ENCODE results near the gene RFTN1. TPM values are rescaled to one million over a fixed set of nuclear protein-coding genes. Genes with fewer than 3 reads are reported as not detected.

RFTN1 gene
- total RNA-seq, 1 donor from 2014 or later: 21.2 TPM

- DNase-seq (ENCODE audit: low spot score): no peak
Measured at GRCh38 chr3:16410659-16411058, 102.8 kb downstream of the RFTN1 start.

- no peak for DNase-seq (ENCODE audit: low spot score)
Measured at GRCh38 chr3:16409032-16409431, 104.5 kb downstream of the RFTN1 start.

DNA sequence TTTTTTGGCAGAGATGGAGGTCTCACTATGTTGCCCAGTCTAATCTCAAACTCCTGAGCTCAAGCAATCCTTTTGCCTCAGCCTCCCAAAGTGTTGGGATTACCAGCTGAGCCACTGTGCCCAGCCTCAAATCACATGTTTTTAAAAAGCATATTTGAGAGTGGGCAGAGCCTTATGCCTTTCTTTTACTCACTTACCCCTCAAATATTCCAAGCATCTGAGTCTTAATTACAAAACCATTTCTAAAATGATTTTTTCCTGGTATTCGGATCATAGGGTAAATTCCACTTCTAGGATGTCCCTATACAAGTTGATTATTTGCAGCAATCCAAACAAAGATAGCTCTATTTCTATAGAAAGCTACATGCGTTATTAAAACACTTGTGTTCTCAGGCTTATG, 106.1 kb downstream of the RFTN1 start:
- no peak for DNase-seq (ENCODE audit: low spot score)

GRCh38 chr3:16406579-16406978, 106.9 kb downstream of the RFTN1 start:
- DNase-seq (ENCODE audit: low spot score): no peak

GRCh38 chr3:16406166-16406565, 107.3 kb downstream of the RFTN1 start:
- no peak for DNase-seq (ENCODE audit: low spot score)

DNA sequence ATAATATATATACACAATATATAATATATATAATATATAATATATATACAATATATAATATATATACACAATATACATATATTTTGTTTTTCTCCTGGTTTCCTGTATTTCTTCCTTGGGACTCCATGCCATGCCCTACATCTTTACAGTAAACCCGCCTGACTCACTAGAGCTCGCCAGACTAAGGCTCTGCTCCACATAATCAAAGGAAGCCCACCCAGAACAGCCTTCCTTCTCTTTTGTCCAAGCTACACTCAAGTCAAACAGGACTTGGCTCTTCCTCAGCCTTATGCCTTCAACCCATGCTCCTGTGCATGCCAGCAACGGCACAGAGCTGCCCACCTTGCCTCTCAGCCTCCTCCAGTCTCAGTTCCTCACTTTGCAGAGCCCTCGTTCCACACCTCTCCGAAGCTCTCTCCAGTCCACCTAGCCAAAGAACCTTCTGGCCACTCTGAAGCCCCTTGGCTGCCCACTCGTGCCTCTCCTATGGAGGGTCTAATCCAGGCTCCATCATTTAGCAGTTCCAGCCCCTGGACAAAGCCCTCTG, 109.1 kb downstream of the RFTN1 start:
- DNase-seq (ENCODE audit: low spot score): no peak

GRCh38 chr3:16402451-16402850, 111.0 kb downstream of the RFTN1 start:
- no peak for DNase-seq (ENCODE audit: low spot score)

GRCh38 chr3:16401273-16401672, 112.2 kb downstream of the RFTN1 start:
- DNase-seq (ENCODE audit: low spot score): no peak

- peak; percentile 41 for DNase-seq (ENCODE audit: low spot score)
Measured at GRCh38 chr3:16400106-16400931, 113.2 kb downstream of the RFTN1 start.

GRCh38 chr3:16399473-16399872, 114.0 kb downstream of the RFTN1 start:
- DNase-seq (ENCODE audit: low spot score): peak; percentile 74

DNA sequence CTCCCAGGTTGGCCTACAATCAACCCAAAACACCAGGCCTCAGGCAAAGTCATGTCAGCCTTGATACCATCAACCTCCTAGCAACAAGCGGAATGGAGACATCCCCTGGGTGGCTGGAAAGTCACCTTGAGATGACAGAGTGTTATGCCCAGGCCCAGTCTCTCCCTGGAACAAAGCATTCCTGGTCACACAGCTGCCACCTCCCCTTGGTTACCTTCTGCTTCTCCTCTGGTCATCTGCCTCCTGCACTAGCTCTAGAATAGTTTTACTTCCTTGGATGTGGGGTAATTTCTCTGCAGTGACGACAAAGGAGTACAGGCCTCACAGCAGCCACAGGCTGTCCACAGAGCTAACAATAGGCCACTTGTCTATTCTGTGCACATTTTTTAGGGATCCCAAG, 114.9 kb downstream of the RFTN1 start:
- no peak for DNase-seq (ENCODE audit: low spot score)

DNA sequence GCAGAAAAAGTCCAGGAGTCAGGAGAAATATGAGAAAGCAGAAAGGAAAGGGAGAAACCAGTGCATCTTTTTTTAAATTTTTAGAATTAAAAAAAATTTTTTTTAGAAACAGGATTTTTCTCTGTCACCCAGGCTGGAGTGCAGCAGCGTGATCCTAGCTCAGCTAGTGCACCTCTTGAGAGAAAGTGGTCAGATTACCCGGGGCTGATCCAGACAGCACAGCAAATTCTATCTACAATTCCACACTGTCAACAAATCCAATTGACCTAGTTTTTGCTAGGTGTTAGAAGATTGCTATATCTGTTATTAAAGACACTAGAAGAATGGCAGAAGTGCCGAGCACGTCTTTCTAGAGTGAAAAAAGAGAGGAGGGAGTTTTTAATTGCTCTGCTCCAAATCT, 117.3 kb downstream of the RFTN1 start:
- DNase-seq (ENCODE audit: low spot score): no peak

DNA sequence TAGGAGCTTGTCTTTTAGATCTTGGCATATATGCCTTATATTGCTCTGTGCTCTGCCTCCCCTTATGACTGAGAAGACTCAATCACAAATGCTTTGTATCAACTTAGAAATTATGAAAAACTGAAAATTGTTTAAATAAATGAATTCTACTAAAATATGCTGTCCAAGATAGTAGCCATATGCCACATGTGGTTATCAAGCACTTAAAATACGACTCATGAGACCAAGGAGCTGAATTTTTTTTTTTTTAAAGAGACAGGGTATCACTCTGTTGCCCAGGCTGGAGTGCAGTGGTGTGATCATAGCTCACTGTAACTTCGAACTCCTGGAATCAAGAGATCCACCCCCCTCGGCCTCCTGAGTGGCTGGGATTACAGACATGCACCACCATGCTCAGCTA, 118.3 kb downstream of the RFTN1 start:
- no peak for DNase-seq (ENCODE audit: low spot score)

- no peak for DNase-seq (ENCODE audit: low spot score)
Measured at GRCh38 chr3:16394639-16395038, 118.9 kb downstream of the RFTN1 start.

DNA sequence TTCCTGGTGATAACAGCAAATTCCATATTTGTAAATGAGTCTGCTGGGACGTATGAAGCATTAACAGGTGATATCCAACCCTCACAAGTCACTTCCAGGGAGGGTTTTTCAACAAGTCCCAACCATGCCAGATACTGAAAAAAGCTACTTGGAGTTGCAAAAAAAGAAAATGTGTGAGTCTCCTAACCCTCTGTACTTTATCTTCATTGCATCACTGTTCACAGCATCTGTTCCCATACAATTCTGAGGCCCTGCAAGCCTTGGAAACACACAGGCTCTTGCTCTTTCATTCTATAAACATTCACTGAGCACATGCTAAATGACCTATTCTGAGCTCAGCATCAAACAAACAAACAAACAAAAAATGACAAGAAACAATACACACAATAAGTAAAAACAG, 120.8 kb downstream of the RFTN1 start:
- peak; percentile 70 for DNase-seq (ENCODE audit: low spot score)

DNA sequence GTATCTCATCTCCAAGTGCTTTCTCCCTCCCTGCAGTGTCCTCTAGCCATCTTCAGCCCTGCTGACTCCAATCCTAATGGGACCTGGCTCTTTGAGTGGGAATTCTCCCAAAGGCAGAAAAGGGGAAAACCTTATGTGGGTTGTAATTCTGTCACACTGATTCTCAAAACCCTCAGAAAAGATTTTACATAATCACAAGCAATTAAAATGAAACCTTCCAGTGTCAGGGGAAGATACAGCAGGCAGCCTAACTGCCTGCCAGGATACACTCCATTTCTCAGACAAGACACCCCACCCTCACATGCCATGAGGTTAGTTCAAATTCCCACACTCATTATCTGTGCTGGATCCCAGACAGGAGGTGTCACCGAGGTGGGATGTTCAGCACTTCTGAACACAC, 121.4 kb downstream of the RFTN1 start:
- peak; percentile 73 for DNase-seq (ENCODE audit: low spot score)

DNA sequence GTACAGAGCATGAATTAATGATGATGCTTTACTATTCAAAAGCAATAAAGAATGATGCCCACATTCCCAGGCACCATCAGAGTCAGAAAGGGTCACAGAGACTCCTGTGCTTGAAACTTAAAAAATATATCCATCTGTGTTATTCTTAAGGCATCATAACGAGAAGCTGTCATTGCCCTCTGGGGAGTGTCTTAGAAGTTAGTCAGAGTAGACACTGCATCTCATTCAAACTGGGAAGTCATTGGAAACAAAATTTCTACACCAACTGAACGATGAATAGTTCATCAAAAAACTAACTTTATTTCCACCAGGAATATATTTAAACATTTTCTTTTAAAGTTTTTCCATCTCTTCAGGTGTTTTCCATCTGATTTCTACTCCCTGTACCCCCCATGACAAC, 122.9 kb downstream of the RFTN1 start:
- no peak for DNase-seq (ENCODE audit: low spot score)

- peak; percentile 81 for DNase-seq (ENCODE audit: low spot score)
Measured at GRCh38 chr3:16388850-16389441, 124.6 kb downstream of the RFTN1 start.

GRCh38 chr3:16386561-16386960, 126.9 kb downstream of the RFTN1 start:
- DNase-seq (ENCODE audit: low spot score): no peak

DNA sequence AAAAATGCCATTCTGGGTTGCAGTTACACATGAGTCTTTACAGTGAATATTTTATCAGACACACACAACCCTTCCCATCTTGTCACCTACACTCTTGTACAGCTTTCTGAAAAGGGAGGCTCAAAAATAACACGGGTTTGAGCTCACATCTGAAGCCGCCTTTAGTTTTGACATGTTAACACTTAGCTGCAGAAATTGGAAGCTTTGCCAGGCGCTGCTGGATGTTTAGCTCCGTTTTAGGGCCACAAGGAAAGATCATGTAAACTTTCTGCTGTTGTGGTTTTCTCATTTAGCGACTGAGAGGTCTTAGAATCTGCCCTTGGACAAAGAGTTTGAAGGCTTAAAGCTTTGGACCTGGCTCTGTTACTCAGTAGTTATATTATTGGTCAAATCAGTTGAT, 128.3 kb downstream of the RFTN1 start:
- no peak for DNase-seq (ENCODE audit: low spot score)

DNA sequence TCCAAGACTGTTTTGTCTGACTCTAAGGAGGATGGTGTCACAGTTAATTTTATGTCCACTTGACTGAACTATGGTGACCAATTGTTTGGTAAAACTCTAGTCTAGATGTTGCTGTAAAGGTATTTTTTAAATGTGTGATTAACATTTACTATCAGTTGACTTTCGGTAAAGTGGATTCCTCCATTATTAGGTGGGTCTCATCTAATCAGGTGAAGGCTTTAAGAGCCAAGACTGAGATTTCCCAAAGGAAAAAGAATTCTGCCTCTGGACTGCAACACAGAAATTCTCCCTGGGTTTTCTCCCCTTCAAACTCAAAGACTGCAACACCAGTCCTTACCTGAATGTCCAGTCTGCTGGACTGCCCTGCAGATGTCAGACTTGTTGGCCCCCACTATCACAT, 129.6 kb downstream of the RFTN1 start:
- DNase-seq (ENCODE audit: low spot score): no peak

- DNase-seq (ENCODE audit: low spot score): no peak
Measured at GRCh38 chr3:16382845-16383244, 130.7 kb downstream of the RFTN1 start.

DNA sequence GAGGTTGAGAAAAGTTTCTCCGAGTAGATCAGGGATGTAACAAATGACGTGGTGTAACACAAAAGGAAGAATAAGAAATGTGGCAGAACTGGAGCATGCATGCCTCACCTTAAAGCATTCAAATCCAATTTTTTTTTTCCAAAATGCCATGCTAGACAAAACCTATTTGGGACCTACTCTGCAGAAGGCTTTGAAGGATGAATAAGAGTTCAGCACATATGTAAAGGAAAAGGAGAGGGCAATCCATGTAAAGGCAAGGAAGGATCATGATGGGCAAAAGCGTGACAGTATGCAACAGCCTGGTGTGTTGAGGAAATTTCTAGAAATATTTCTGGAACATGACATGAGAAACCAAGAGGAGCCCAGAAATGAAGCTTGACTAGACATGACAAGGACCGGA, 132.1 kb downstream of the RFTN1 start:
- DNase-seq (ENCODE audit: low spot score): no peak

Data from umbilical cord (tissue), 2 donors.